Islet precursor cell (in vitro differentiated cells): ENCODE results near the gene UBA6.

Experiments
- DNase-seq: peaks from one replicate; pipeline ENCODE4 v3.0.0-alpha.2; 2018

UBA6 gene

GRCh38 chr4:67575232-67576058 lies 125.5 kb downstream of the UBA6 start:
- DNase-seq: no peak

GRCh38 chr4:67573193-67573592 lies 127.8 kb downstream of the UBA6 start:
- no peak for DNase-seq

- no peak for DNase-seq
Measured at GRCh38 chr4:67571975-67572374, 129.0 kb downstream of the UBA6 start.

- no peak for DNase-seq
Measured at GRCh38 chr4:67570537-67570936, 130.4 kb downstream of the UBA6 start.

- no peak for DNase-seq
Measured at GRCh38 chr4:67568820-67569219, 132.1 kb downstream of the UBA6 start.

GRCh38 chr4:67566335-67566734 lies 134.6 kb downstream of the UBA6 start:
- no peak for DNase-seq

- no peak for DNase-seq
Measured at GRCh38 chr4:67565284-67565683, 135.7 kb downstream of the UBA6 start.
